Hepatocyte (in vitro differentiated cells): Measurements from ENCODE around the gene UBE2D4.
"Not testable (repeated sequence)": the region's sequence is repeated elsewhere in the genome, so short reads cannot be mapped to it uniquely, and the experiment has no call there.

ENCODE experiments used
- EZH2 ChIP-seq: fragments of 200-600 bp; sonication (generic); IDR thresholded peaks from 2 replicates; pipeline ENCODE4 v1.6.1; 2016; ENCODE audit warnings: antibody characterized with exemption, mild to moderate bottlenecking, borderline replicate concordance
- EZH2phosphoT487 ChIP-seq: fragments of 200-600 bp; sonication (generic); IDR thresholded peaks from one replicate; pipeline ENCODE4 v1.6.1; 2018; ENCODE audit warnings: antibody characterized with exemption, mild to moderate bottlenecking, low read depth, moderate library complexity; ENCODE audit not compliant: unreplicated experiment, severe bottlenecking
- TF ChIP-seq, protein P1 (sequence below): fragments of 200-600 bp; sonication (generic); IDR thresholded peaks from 2 replicates; pipeline ENCODE4 v1.5.1; 2016; ENCODE audit warnings: antibody characterized with exemption, mild to moderate bottlenecking; ENCODE audit not compliant: poor library complexity

DNA sequence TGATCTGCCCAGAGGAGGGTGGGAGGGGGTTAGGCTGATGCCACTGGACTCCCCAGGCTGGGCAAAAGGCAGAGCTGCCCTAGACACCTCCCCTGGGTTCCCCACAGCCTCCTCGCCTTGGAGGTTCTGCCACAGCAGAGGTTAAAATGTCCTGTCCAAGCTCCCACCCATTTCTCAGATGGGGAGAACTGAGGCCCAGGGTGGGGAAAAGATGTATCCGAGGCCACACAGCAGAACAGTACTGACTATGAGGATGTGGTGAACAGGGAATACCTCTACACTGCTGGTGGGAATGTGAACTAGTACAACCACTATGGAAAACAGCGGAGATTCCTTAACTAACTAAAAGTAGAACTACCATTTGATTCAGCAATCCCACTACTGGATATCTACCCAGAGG, 40.2 kb downstream of the UBE2D4 start:
- not testable (repeated sequence) for TF ChIP-seq EZH2, EZH2phosphoT487
- TF ChIP-seq, protein P1, sequence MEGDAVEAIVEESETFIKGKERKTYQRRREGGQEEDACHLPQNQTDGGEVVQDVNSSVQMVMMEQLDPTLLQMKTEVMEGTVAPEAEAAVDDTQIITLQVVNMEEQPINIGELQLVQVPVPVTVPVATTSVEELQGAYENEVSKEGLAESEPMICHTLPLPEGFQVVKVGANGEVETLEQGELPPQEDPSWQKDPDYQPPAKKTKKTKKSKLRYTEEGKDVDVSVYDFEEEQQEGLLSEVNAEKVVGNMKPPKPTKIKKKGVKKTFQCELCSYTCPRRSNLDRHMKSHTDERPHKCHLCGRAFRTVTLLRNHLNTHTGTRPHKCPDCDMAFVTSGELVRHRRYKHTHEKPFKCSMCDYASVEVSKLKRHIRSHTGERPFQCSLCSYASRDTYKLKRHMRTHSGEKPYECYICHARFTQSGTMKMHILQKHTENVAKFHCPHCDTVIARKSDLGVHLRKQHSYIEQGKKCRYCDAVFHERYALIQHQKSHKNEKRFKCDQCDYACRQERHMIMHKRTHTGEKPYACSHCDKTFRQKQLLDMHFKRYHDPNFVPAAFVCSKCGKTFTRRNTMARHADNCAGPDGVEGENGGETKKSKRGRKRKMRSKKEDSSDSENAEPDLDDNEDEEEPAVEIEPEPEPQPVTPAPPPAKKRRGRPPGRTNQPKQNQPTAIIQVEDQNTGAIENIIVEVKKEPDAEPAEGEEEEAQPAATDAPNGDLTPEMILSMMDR: not testable (repeated sequence)
